ENCODE measurements around the gene PEX6. TPM values are rescaled to one million over a fixed set of nuclear protein-coding genes. Genes with fewer than 3 reads are reported as not detected.

Gene PEX6
- polyA plus RNA-seq, 2 of the 4 experiments (the other 2 are of a cell fraction): 4.6 to 8.6 TPM

- POLR2A ChIA-PET: no interaction called here
- H3K4me1 ChIP-seq: no peaks in the 10 kb centered on the region
- TF ChIP-seq RFX5 (IDR thresholded peaks at IDR 0.05) (no peak), MAX (IDR thresholded peaks at IDR 0.05) (no peak), MYC (IDR thresholded peaks at IDR 0.05; ENCODE audit: borderline replicate concordance, low read length) (no peak), EP300 (IDR thresholded peaks at IDR 0.05) (no peak), ZSCAN20 (CRISPR knock-in tag; IDR thresholded peaks at IDR 0.05) (no peak), RARB (CRISPR knock-in tag; IDR thresholded peaks at IDR 0.05) (no peak), SMC3 (IDR thresholded peaks at IDR 0.05) (no peak), PBX3 (IDR thresholded peaks at IDR 0.05) (no peak), RNF2 (IDR thresholded peaks at IDR 0.05; ENCODE audit: borderline replicate concordance, low read depth) (no peak), KDM5A (IDR thresholded peaks at IDR 0.05) (no peak), TFCP2L1 (CRISPR knock-in tag; IDR thresholded peaks at IDR 0.05) (no peak), SREBF2 (IDR thresholded peaks at IDR 0.05) (no peak)
- DNase-seq (ENCODE audit: low read depth in 1 of 2, low spot score in 1 of 2) (no peak), FAIRE-seq (no peak), ATAC-seq (peak in 1 of 2 experiments; percentile 25; a peak in 1 of 6 replicates)
- H3K4me3 ChIP-seq: no peak overlapping the region
- CTCF ChIA-PET: no interaction called here
- no peaks in the 10 kb centered on the region for H3K9me3 ChIP-seq
- WGBS (ENCODE audit: missing lambda C conversion rate): 86% methylated on average over 8 of the region's 9 CpGs
- no peak overlapping the region for H3K27ac ChIP-seq
- no peak overlapping the region for H3K4me2 ChIP-seq
Observed at GRCh38 chr6:42938987-42939809, 39.8 kb downstream of the PEX6 start.

- no peak overlapping the region for H3K27ac ChIP-seq
- CTCF ChIA-PET: no interaction called here
- POLR2A ChIA-PET: interaction anchor here (1.3 kb wide), 1 partner anchor 10 kb away, joined by 3 read pairs; the partner anchor contains the start of gene CNPY3
- H3K4me1 ChIP-seq: no peaks in the 10 kb centered on the region
- no peak overlapping the region for H3K4me2 ChIP-seq
- ATAC-seq (peak in 1 of 2 experiments; percentile 24; a peak in 1 of 6 replicates), FAIRE-seq (no peak), DNase-seq (ENCODE audit: low read depth in 1 of 2, low spot score in 1 of 2) (no peak)
- H3K4me3 ChIP-seq: no peak overlapping the region
- no peaks in the 10 kb centered on the region for H3K9me3 ChIP-seq
- 86% methylated on average over 4 of the region's 5 CpGs for WGBS (ENCODE audit: missing lambda C conversion rate)
- no peak for TF ChIP-seq BHLHE40 (IDR thresholded peaks at IDR 0.05; ENCODE audit: low read depth, low read length)
- no peak for TF ChIP-seq E2F6 (IDR thresholded peaks at IDR 0.05; ENCODE audit: borderline replicate concordance, low read depth)
- TF ChIP-seq CHD2 (IDR thresholded peaks at IDR 0.05; ENCODE audit: low read length, partially characterized antibody): no peak
- TF ChIP-seq RCOR1 (IDR thresholded peaks at IDR 0.05; ENCODE audit: low read depth, low read length): no peak
- no peak for TF ChIP-seq JUN (IDR thresholded peaks at IDR 0.05)
- no peak for TF ChIP-seq EP300 (IDR thresholded peaks at IDR 0.05)
- TF ChIP-seq ATOH8 (CRISPR knock-in tag; IDR thresholded peaks at IDR 0.05; ENCODE audit: low read depth): no peak
- TF ChIP-seq ZNF302 (CRISPR knock-in tag; IDR thresholded peaks at IDR 0.05): no peak
- no peak for TF ChIP-seq EHMT2 (IDR thresholded peaks at IDR 0.05; ENCODE audit: low read depth)
- no peak for TF ChIP-seq HEYL (CRISPR knock-in tag; IDR thresholded peaks at IDR 0.05)
- TF ChIP-seq NR3C1 (IDR thresholded peaks at IDR 0.05): no peak
- TF ChIP-seq PBX3 (IDR thresholded peaks at IDR 0.05): no peak
- TF ChIP-seq REST (IDR thresholded peaks at IDR 0.05): no peak
Observed at GRCh38 chr6:42938428-42938796, 40.6 kb downstream of the PEX6 start.
